ENCODE data around the gene APP. TPM values are rescaled to one million over a fixed set of nuclear protein-coding genes. Genes with fewer than 3 reads are reported as not detected.
"Not testable (repeated sequence)": the region's sequence is repeated elsewhere in the genome, so short reads cannot be mapped to it uniquely, and the experiment has no call there.

The APP gene
- total and polyA plus RNA-seq, 4 experiments from 2014 or later, result 4.9 to 57.9 (median 34.2) TPM

DNA sequence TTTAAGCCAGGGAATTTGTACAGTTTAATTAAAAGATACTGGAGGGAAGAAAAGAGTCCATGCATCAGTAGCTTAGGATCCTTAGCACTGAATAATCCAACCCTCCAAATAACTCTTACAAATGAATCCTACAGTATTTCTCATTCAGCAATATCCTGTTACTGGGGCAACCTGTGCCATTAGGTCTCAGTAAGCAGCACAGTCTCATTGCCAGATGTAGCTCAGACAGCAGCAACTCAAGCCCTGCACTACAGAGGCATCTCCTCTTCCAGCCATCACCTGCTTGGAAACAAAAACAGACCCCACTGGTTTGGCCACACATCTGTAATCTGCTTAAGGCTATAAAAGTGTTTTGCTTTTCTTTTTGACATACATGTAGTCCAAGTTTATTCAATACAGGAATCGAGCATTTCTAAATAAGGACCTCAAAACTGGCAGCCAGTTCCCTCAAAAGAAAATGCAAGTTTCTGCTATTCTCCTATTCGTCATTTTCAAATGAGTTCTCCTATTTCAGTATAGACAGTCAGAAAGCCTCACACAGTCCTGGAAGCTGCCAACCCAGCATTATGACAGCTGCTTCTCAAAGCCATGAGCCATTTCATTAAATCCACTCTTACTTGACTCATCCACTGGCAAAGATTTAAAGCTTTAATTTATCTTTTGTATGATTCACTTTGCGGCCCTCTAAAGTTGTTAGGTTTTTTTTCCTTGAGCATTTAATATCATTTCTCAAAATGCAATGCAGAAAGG is 129.0 kb downstream of the APP start:
- H3K27me3 ChIP-seq (ENCODE audit: insufficient read depth, low read length), result no peaks in the 10 kb centered on the region
- intact Hi-C loops (cut with micrococcal nuclease), result no loop called here
- DNase-seq, result no peak
- Mint-ChIP-seq H3K27ac (no peak overlapping the region), H3K4me1 (peaks cover 0 to 4% (median 3%) of the 10 kb centered on the region in 4 donors), H3K4me3 (no peak overlapping the region), H3K27me3 (no peaks in the 10 kb centered on the region), H3K9me3 (peaks cover 0 to 6% (median 0%) of the 10 kb centered on the region in 8 donors), H3K36me3 (peaks cover 4 to 11% of the 10 kb centered on the region in 2 donors)
- H3K9me3 ChIP-seq (ENCODE audit: control insufficient read depth in 1 of 2, low read length in 2 of 2), result no peaks in the 10 kb centered on the region
- no peak overlapping the region for H3K27ac ChIP-seq (ENCODE audit: low read depth, low read length)
- H3K4me3 ChIP-seq (ENCODE audit: low read length in 2 of 2), result no peak overlapping the region
- H3K36me3 ChIP-seq (ENCODE audit: insufficient read depth, low read length), result no peaks in the 10 kb centered on the region
- CTCF ChIA-PET (ENCODE audit: partially characterized antibody), result interaction anchor here (0.6 kb wide), 1 partner anchor 1138 kb away, joined by 3 read pairs; no protein-coding TSS in a partner anchor
- POLR2A ChIA-PET (ENCODE audit: partially characterized antibody), result no interaction called here
- H3K4me1 ChIP-seq (ENCODE audit: insufficient read depth, low read length), result no peaks in the 10 kb centered on the region

DNA sequence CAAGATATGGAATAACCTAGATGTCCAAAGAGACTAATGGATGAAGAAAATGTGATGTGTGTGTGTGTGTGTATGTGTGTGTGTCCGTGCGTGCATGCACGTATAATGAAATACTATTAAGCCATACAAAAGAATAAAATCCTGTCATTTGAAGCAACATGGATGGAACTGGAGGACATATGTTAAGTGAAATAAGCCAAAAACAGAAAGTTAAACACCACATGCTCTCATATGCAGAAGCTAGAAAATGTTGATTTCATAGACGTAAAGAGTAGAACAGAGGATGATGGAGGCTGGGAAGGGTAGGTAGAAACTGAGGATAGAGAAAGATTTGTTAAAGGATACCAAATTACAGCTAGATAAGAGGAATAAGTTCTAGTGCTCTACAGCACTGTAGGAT is 133.7 kb downstream of the APP start:
- Mint-ChIP-seq H3K4me1 (peaks cover 0 to 12% (median 7%) of the 10 kb centered on the region in 4 donors), H3K27me3 (no peaks in the 10 kb centered on the region), H3K4me3 (no peak overlapping the region), H3K27ac (no peak overlapping the region), H3K9me3 (peaks cover 0 to 2% (median 0%) of the 10 kb centered on the region in 8 donors), H3K36me3 (peaks cover 4 to 16% of the 10 kb centered on the region in 2 donors)
- no peaks in the 10 kb centered on the region for H3K4me1 ChIP-seq (ENCODE audit: insufficient read depth, low read length)
- intact Hi-C loops (cut with micrococcal nuclease), result no loop called here
- no peak for DNase-seq
- ChIA-PET POLR2A (ENCODE audit: partially characterized antibody) (no interaction called here), CTCF (ENCODE audit: partially characterized antibody) (no interaction called here)
- no peak overlapping the region for H3K4me3 ChIP-seq (ENCODE audit: low read length in 2 of 2)
- H3K36me3 ChIP-seq (ENCODE audit: insufficient read depth, low read length), result no peaks in the 10 kb centered on the region
- H3K27me3 ChIP-seq (ENCODE audit: insufficient read depth, low read length), result no peaks in the 10 kb centered on the region
- H3K9me3 ChIP-seq (ENCODE audit: control insufficient read depth in 1 of 2, low read length in 2 of 2), result no peaks in the 10 kb centered on the region
- H3K27ac ChIP-seq (ENCODE audit: low read depth, low read length), result no peak overlapping the region

- H3K4me3 Mint-ChIP-seq, result no peak overlapping the region
- H3K36me3 Mint-ChIP-seq, result peaks cover 7 to 21% of the 10 kb centered on the region in 2 donors
- no peak overlapping the region for H3K4me3 ChIP-seq (ENCODE audit: low read length in 2 of 2)
- peaks cover 0 to 12% (median 7%) of the 10 kb centered on the region in 4 donors for H3K4me1 Mint-ChIP-seq
- no peak for DNase-seq
- no peaks in the 10 kb centered on the region for H3K4me1 ChIP-seq (ENCODE audit: insufficient read depth, low read length)
- H3K36me3 ChIP-seq (ENCODE audit: insufficient read depth, low read length), result no peaks in the 10 kb centered on the region
- peaks cover 0 to 2% (median 0%) of the 10 kb centered on the region in 8 donors for H3K9me3 Mint-ChIP-seq
- H3K27ac ChIP-seq (ENCODE audit: low read depth, low read length), result no peak overlapping the region
- no peak overlapping the region for H3K27ac Mint-ChIP-seq
- no peaks in the 10 kb centered on the region for H3K9me3 ChIP-seq (ENCODE audit: control insufficient read depth in 1 of 2, low read length in 2 of 2)
- CTCF ChIA-PET (ENCODE audit: partially characterized antibody), result interaction anchor here (0.9 kb wide), 1 partner anchor 8 kb away, joined by 3 read pairs; no protein-coding TSS in a partner anchor
- H3K27me3 Mint-ChIP-seq, result no peaks in the 10 kb centered on the region
- POLR2A ChIA-PET (ENCODE audit: partially characterized antibody), result no interaction called here
- no peaks in the 10 kb centered on the region for H3K27me3 ChIP-seq (ENCODE audit: insufficient read depth, low read length)
- intact Hi-C loops (cut with micrococcal nuclease), result no loop called here
These were observed 138.3 kb downstream of the APP start for GRCh38 chr21:26032263-26032662.

DNA sequence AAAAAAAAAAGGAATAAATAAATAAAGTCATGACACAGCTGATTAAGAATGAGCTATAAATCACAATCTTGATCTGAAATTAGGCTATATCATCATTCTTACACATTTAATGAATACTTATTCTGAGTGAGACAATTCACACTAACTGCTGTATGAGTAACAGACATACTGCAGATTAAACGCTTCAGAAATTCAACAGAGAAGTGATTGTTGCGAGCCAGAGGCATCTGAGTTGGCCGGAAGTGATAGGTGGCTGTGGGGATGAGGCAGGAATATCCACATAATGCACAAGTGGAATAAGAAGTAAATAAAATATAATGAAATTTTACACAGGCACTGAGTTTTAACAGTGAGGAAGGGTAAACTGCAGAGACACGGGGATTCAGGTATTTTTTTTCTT is 142.4 kb downstream of the APP start:
- ChIA-PET CTCF (ENCODE audit: partially characterized antibody) (no interaction called here), POLR2A (ENCODE audit: partially characterized antibody) (no interaction called here)
- no peaks in the 10 kb centered on the region for H3K4me1 ChIP-seq (ENCODE audit: insufficient read depth, low read length)
- H3K27ac ChIP-seq (ENCODE audit: low read depth, low read length), result no peak overlapping the region
- no peak for DNase-seq
- intact Hi-C loops (cut with micrococcal nuclease), result no loop called here
- Mint-ChIP-seq H3K36me3 (peaks cover 9 to 11% of the 10 kb centered on the region in 2 donors), H3K9me3 (no peaks in the 10 kb centered on the region), H3K4me1 (peaks cover 0 to 1% (median 0%) of the 10 kb centered on the region in 4 donors), H3K27ac (no peak overlapping the region), H3K4me3 (no peak overlapping the region), H3K27me3 (no peaks in the 10 kb centered on the region)
- no peaks in the 10 kb centered on the region for H3K9me3 ChIP-seq (ENCODE audit: control insufficient read depth in 1 of 2, low read length in 2 of 2)
- no peak overlapping the region for H3K4me3 ChIP-seq (ENCODE audit: low read length in 2 of 2)
- no peaks in the 10 kb centered on the region for H3K36me3 ChIP-seq (ENCODE audit: insufficient read depth, low read length)
- no peaks in the 10 kb centered on the region for H3K27me3 ChIP-seq (ENCODE audit: insufficient read depth, low read length)

DNA sequence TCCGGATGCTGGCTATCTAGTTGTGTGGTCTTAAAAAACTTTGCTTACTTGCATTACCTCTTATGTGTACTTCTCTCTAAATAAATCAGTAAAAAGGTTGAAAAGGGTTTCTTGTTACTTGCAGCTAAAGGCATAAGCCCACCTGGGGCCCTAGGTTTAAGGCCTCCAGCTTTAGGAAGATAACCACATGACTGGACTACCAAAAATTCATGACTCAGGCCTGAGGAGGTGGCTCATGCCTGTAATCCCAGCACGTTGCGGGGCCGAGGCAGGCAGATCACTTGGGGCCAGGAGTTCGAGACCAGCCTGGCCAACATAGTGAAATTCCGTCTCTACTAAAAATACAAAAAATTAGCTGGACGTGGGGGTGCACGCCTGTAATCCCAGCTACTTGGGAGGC is 142.9 kb downstream of the APP start:
- H3K36me3 ChIP-seq (ENCODE audit: insufficient read depth, low read length), result no peaks in the 10 kb centered on the region
- no peak overlapping the region for H3K4me3 Mint-ChIP-seq
- H3K9me3 Mint-ChIP-seq, result no peaks in the 10 kb centered on the region
- H3K4me3 ChIP-seq (ENCODE audit: low read length in 2 of 2), result no peak overlapping the region
- peaks cover 0 to under 1% (median 0%) of the 10 kb centered on the region in 4 donors for H3K4me1 Mint-ChIP-seq
- POLR2A ChIA-PET (ENCODE audit: partially characterized antibody), result no interaction called here
- no peaks in the 10 kb centered on the region for H3K9me3 ChIP-seq (ENCODE audit: control insufficient read depth in 1 of 2, low read length in 2 of 2)
- no peaks in the 10 kb centered on the region for H3K27me3 Mint-ChIP-seq
- DNase-seq, result no peak
- no peaks in the 10 kb centered on the region for H3K4me1 ChIP-seq (ENCODE audit: insufficient read depth, low read length)
- intact Hi-C loops (cut with micrococcal nuclease), result no loop called here
- peaks cover 6 to 8% of the 10 kb centered on the region in 2 donors for H3K36me3 Mint-ChIP-seq
- H3K27ac Mint-ChIP-seq, result no peak overlapping the region
- CTCF ChIA-PET (ENCODE audit: partially characterized antibody), result no interaction called here
- H3K27me3 ChIP-seq (ENCODE audit: insufficient read depth, low read length), result no peaks in the 10 kb centered on the region
- H3K27ac ChIP-seq (ENCODE audit: low read depth, low read length), result no peak overlapping the region

DNA sequence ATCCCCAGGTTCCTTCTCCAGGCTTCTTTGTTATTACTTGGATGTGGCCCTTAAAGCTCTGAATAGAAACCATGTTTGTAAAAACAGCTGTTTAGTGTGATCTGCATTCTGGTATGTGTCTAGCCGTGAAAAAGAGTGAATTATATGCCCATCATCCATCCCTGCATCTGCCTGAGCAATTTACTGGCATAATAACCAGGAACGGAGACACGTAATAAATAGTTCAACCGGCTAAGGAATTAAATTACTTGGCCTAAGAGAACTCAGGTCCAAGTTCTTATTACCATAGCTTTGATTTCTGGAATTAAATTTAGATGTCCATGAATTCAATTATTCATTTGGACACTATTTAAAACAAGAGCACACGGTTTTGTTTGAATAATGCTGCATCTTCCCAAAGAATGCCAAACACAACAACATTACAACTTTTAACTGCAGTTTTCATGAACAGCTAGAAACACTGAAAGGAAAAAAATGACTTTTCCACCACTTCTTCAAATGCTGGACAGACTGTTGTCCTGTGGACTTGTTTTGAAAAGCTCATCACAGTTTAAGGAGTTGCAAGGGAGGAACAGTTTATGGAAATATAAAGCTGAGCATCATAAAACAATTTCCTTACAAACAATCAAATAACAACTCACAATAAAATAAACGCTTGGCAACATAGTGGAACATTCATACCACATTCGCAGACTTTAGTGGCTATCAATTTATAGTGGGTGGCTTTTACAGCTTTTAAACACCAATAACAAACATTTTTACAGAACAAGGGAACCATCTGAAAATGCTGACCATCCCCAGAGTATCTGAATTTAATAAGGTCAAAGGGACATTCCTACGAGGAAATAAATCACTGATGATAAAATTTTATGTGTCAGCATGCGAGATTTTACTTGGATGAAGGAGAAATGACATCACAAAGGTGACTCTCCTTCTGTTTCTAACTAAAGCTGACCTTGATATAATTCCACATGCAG is 144.7 kb downstream of the APP start:
- no peak overlapping the region for H3K4me3 ChIP-seq (ENCODE audit: low read length in 2 of 2)
- H3K4me1 ChIP-seq (ENCODE audit: insufficient read depth, low read length), result no peaks in the 10 kb centered on the region
- H3K27ac ChIP-seq (ENCODE audit: low read depth, low read length), result no peak overlapping the region
- POLR2A ChIA-PET (ENCODE audit: partially characterized antibody), result no interaction called here
- Mint-ChIP-seq H3K36me3 (peaks cover 12 to 15% of the 10 kb centered on the region in 2 donors), H3K27ac (no peak overlapping the region), H3K9me3 (no peaks in the 10 kb centered on the region), H3K4me3 (no peak overlapping the region), H3K4me1 (no peaks in the 10 kb centered on the region), H3K27me3 (no peaks in the 10 kb centered on the region)
- H3K27me3 ChIP-seq (ENCODE audit: insufficient read depth, low read length), result no peaks in the 10 kb centered on the region
- intact Hi-C loops (cut with micrococcal nuclease), result no loop called here
- H3K9me3 ChIP-seq (ENCODE audit: control insufficient read depth in 1 of 2, low read length in 2 of 2), result no peaks in the 10 kb centered on the region
- DNase-seq, result no peak
- no peaks in the 10 kb centered on the region for H3K36me3 ChIP-seq (ENCODE audit: insufficient read depth, low read length)
- CTCF ChIA-PET (ENCODE audit: partially characterized antibody), result no interaction called here

GRCh38 chr21:26023406-26023805 is 147.2 kb downstream of the APP start:
- H3K4me1 ChIP-seq (ENCODE audit: insufficient read depth, low read length); intact Hi-C loops (cut with micrococcal nuclease); POLR2A ChIA-PET (ENCODE audit: partially characterized antibody): not testable (repeated sequence)

More at GRCh38 chr21:26023406-26023805, 147.2 kb downstream of the APP start:
- CTCF ChIA-PET (ENCODE audit: partially characterized antibody); H3K9me3 ChIP-seq (ENCODE audit: control insufficient read depth in 1 of 2, low read length in 2 of 2); H3K36me3 ChIP-seq (ENCODE audit: insufficient read depth, low read length); H3K27me3 ChIP-seq (ENCODE audit: insufficient read depth, low read length); H3K4me3 Mint-ChIP-seq; H3K4me3 ChIP-seq (ENCODE audit: low read length in 2 of 2); DNase-seq; H3K27ac Mint-ChIP-seq; H3K27ac ChIP-seq (ENCODE audit: low read depth, low read length); H3K4me1 Mint-ChIP-seq; H3K9me3 Mint-ChIP-seq; H3K27me3 Mint-ChIP-seq: not testable (repeated sequence)
- peaks cover 15 to 16% of the 10 kb centered on the region in 2 donors for H3K36me3 Mint-ChIP-seq
